ENCODE results near the gene MCCD1.

MCCD1 gene

DNA sequence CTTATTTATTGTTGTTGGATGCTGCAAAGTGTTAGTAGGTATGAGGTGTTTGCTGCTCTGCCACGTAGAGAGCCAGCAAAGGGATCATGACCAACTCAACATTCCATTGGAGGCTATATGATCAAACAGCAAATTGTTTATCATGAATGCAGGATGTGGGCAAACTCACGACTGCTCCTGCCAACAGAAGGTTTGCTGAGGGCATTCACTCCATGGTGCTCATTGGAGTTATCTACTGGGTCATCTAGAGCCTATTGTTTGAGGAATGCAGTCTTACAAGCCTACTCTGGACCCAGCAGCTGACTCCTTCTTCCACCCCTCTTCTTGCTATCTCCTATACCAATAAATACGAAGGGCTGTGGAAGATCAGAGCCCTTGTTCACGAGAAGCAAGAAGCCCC lies 18.8 kb upstream of the MCCD1 start:
- DNase-seq (ENCODE audit: low read depth in 2 of 2, low spot score in 1 of 2) = no peak

DNA sequence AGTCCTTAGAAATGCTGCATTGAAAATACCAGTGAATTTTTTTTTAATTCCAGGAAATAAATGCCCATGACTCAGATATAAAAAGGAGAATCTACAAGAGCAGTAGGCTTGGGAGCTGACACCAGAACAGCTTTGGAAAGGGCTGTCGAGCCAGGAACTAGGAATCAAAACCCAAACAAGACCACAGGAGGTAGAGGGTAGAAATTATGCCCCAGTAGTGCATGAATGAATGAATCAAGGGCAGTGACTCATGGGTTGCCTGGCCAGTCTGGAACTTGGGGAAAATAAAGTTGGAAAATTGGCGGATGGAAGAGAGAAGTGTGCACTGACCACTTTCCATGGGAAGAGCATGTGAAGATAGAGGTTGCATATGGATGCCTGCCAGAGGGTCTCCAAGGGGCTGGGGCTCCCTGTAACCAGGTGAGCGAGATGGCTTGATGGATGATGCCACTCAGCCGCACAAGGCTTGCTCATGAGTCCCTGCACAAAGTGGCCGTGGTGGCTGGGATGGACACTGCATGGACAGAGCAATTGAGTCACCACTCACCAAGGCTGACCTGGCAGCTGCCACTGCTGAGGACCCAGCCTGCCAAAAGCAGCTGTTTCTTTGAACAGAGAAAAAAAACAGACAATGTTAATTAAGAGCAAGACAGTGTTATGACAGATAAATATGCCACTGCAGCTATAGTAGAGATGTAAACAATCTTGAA lies 15.2 kb upstream of the MCCD1 start:
- no peak for DNase-seq (ENCODE audit: low read depth in 2 of 2, low spot score in 1 of 2)

- no peak for DNase-seq (ENCODE audit: low read depth in 2 of 2, low spot score in 1 of 2)
Observed at GRCh38 chr6:31521835-31522234, 6.9 kb upstream of the MCCD1 start.

DNA sequence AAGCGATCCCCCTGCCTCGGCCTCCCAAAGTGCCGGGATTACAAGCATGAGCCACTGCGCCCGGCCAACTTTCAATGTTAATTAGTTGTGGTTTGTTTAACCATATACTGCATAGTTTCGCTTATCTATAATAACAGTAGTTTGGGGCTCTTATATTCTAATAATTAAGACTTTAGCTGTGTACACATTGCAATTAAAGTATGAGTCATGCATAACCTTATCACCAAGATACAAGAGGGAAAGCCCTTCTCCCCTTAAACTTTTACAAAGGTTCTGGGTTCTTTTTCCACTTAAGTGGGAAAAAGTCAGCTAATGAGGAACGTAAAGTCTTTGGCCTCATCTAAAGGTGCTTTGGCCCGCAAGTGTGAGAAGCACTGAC lies 3.2 kb upstream of the MCCD1 start:
- DNase-seq (ENCODE audit: low read depth in 2 of 2, low spot score in 1 of 2) = no peak

GRCh38 chr6:31525932-31526591 lies 2.7 kb upstream of the MCCD1 start:
- no peak for DNase-seq (ENCODE audit: low read depth in 2 of 2, low spot score in 1 of 2)

GRCh38 chr6:31528307-31528777 lies 420 bp upstream of the MCCD1 start:
- no peak for DNase-seq (ENCODE audit: low read depth in 2 of 2, low spot score in 1 of 2)

DNA sequence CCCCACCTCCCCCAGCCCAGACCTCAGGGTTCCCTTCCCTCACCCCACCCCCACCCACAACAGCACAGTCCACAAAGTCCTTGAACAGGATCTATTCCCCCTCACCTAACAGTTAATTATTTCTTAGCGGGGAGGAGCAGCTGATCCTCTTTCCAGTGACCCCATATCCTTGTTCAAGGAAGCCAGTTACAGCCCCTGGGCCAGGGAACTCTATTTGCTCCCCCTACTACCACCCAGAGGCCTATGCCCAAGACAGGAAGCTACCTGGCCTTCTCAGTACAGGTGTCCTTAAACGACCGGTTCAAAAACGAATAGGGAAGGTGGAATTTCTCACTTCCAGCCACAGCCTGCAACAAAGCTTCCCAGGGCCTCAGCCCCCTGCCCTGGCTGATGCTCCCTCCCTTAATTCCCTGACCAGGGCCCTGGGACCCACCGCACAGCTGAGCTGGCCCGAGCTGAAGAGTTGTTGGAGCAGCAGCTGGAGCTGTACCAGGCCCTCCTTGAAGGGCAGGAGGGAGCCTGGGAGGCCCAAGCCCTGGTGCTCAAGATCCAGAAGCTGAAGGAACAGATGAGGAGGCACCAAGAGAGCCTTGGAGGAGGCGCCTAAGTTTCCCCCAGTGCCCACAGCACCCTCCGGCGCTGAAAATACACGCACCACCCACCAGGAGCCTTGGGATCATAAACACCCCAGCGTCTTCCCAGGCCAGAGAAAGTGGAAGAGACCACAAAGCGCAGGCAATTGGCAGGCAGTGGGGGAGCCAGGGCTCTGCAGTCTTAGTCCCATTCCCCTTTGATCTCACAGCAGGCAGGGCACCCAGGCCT lies 778 bp downstream of the MCCD1 start:
- DNase-seq (ENCODE audit: low read depth in 2 of 2, low spot score in 1 of 2) = no peak

GRCh38 chr6:31530659-31531058 lies 1.9 kb downstream of the MCCD1 start:
- DNase-seq (ENCODE audit: low read depth in 2 of 2, low spot score in 1 of 2) = no peak

GRCh38 chr6:31531162-31531561 lies 2.4 kb downstream of the MCCD1 start:
- no peak for DNase-seq (ENCODE audit: low read depth in 2 of 2, low spot score in 1 of 2)

DNA sequence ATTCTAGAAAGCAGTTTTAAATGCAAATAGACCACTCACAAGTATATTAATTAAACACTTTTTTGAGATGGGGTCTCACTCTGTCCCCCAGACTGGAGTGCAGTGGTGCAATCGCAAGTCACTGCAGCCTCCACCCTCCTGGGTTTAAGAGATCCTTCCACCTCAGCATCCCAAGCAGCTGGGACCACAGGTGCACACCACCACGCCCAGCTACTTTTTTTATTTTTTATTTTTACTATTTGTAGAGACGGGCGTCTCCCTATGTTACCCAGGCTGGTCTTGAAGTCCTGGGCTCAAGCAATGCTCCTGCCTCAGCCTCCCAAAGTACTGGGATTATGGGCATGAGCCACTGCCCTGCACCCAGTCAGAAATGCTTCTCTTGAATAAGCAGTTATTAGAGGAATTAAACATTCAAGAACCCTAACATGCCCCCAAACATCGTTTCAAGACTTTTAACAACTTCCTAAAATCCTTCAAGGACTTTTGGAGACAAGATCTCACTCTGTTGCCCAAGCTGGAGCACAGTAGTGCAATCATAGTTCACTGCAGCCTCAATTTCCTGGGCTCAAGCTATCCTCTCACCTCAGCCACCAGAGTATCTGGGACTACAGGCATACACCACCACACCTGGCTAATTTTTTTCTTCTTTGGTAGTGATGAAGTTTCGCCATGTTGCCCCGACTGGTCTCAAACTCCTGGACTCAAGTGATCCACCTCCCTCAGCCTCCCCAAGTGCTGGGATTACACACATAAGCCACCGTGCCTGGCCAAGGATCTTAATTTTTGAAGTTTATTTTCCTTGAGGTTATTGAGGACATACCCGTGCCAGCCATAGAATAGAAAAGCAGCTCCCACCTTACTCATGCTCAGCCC lies 3.2 kb downstream of the MCCD1 start:
- no peak for DNase-seq (ENCODE audit: low read depth in 2 of 2, low spot score in 1 of 2)

- no peak for DNase-seq (ENCODE audit: low read depth in 2 of 2, low spot score in 1 of 2)
Observed at GRCh38 chr6:31532644-31533454, 4.1 kb downstream of the MCCD1 start.

DNA sequence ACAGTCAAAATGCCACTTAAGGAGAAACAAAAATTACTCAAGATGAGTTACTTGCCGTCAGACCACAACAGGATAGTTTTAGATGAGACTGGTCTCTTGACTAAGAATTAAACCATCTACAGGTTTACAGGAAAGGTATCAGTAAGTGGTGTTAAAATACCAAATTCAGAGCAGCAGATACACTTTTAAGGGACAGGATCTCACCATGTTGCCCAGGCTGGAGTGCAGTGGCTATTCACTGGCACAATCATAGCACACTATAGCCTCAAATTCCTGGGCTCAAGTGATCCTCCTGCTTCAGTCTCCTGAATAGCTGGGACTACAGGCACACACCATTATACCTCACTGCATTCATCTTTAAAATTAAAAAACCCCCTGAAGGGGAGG lies 4.7 kb downstream of the MCCD1 start:
- DNase-seq (ENCODE audit: low read depth in 2 of 2, low spot score in 1 of 2) = no peak

DNA sequence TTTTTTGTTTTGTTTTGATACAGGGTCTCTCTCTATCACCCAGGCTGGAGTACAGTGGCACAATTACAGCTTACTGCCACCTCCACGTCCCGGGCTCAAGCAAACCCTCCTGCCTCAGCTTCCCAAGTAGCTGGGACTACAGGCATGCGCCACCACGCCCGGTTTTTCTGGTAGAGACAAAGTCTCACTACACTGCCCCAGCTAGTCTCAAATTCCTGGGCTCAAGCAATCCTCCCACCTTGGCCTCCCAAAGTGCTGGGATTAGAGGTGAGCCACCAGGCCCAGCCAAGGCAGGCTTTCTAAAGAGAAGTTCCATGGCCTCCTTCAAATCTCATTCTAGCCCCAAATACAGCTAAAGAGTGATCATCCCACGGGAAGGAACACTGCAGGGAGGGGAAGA lies 5.2 kb downstream of the MCCD1 start:
- no peak for DNase-seq (ENCODE audit: low read depth in 2 of 2, low spot score in 1 of 2)

- DNase-seq (ENCODE audit: low read depth in 2 of 2, low spot score in 1 of 2) = no peak
Observed at GRCh38 chr6:31534521-31535040, 5.8 kb downstream of the MCCD1 start.

GRCh38 chr6:31535538-31536324 lies 7.0 kb downstream of the MCCD1 start:
- DNase-seq (ENCODE audit: low read depth in 2 of 2, low spot score in 1 of 2) = no peak

DNA sequence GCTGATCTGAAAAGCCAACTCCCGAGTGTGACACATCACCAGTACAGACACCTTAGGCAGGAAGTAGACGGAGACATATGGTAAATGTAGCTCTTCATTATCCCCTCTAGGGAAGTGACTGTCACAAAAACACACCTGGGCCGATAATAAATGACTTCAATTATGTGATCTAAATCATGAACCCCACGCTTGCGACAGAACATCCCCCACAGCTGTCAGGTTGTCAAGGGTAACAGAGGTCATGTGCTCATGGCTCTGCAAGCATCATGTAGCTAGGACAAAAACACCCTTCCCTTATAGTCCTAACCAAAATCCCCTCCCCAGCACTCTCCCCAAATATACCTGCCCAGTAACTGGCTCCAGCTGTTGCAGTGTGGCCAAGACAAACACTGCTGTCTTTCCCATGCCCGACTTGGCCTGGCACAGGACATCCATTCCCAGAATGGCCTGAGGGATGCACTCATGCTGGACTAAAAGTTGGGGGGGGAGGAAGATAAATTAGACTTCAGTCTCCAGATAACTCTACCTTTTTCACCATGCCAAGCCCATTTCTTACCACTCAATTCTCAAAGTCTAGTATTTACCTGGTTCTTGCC lies 10.1 kb downstream of the MCCD1 start:
- no peak for DNase-seq (ENCODE audit: low read depth in 2 of 2, low spot score in 1 of 2)

GRCh38 chr6:31540640-31541039 lies 11.9 kb downstream of the MCCD1 start:
- no peak for DNase-seq (ENCODE audit: low read depth in 2 of 2, low spot score in 1 of 2)

DNA sequence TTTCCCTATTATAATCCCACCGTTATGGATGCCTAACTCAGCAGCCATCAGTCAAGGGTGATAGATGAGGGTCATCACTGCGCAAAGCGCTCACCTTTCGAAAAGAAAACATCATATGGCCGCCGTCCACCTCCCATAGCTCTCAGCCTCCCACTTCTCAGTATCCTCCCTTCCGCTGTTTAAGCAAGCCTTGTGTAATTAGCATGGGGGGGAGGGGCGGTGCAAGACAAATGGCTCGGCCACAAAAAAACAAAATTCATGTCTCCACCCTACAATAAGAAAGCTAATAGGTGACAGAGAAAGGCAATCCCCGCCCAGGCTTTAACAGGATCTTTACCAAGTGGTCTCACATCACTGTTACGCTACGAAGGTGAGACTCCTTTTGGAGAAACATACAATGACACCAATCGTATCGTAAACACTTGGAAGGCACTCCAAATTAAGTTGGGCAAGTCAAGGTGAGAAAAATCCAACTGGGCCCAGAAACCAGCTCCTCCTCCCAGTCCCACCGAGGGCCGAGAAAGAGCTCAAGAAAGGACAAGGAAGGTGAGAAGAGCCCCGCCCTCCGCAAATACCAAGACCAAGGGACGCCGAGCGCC lies 12.4 kb downstream of the MCCD1 start:
- peak in 1 of 2 donors; percentile 41 for DNase-seq (ENCODE audit: low read depth in 2 of 2, low spot score in 1 of 2)

All from stimulated activated CD8-positive, alpha-beta memory T cell treated with anti-CD3 and anti-CD28 coated beads, Interleukin-4, amount 100 ng/mL, for 4 hours (primary cell).